ENCODE results near the gene TROAP.
A peak's percentile ranks its signal among the peaks of the same experiment; 100 is the strongest.

The TROAP gene

DNA sequence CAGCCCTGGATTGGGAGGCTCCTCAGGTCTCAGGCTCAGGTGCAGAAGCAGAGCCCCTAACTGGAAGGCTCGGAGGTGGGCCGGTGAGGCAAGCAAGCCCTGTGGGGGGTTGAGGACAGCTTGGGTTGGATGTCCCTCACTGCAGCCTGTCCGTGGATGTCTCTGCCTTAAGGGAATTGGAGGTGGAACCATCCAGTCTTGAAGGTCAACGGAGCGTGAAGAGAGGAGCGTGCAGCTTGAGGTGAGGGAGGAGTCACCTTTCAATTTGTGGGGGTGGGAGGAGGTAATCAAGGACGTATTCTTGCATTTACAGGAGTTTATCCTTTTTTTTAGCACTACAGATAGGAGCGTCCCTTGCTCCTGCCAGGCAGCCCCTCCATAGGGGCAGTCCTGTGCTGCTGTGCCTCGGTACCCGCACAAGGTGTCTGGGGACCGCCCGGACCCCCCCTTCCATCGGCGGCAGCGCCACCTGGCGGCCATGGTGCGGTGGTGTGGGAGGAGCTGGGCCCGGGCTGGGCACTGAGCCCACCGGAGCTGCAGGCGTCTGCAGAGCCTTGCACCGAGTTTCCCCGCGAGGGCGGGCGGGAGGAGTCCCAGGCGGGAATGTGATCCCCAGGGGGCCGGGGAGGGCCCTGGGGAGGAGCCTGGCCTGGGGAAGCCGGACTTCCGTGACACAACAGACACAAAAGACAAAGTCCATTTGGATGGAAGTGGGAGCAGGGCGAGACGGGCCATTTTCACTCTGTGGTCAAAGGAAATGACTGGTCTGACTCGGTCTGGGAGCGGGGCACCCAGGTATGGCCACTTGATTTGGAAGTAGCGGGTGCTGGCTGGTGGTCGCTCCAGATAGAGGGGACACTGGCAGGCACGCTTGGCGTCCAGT is 24.5 kb downstream of the TROAP start:
- Histone ChIP-seq H3K9me3 (ENCODE audit: control insufficient read depth, insufficient read depth, low read length) (no peaks in the 10 kb centered on the region), H4K20me1 (ENCODE audit: control insufficient read depth, insufficient read depth, low read depth, low read length) (0 out of 2 replicates have a peak, but pooled peaks cover 2% of the 10 kb centered on the region), H3K79me2 (ENCODE audit: control insufficient read depth, low read length) (no peaks in the 10 kb centered on the region), H3K9me2 (replicated peaks; ENCODE audit: control insufficient read depth, low read length) (no peaks in the 10 kb centered on the region), H3K27ac (ENCODE audit: low read depth, low read length) (no peak overlapping the region), H3K4me1 (ENCODE audit: control insufficient read depth, low read length) (peaks cover 51% of the 10 kb centered on the region), H3K36me3 (ENCODE audit: control insufficient read depth, low read length) (no peaks in the 10 kb centered on the region), H3K4me2 (ENCODE audit: low read length) (peak overlapping the region; percentile 62), H3K27me3 (ENCODE audit: control insufficient read depth, low read length) (peaks cover 56% of the 10 kb centered on the region), H3K4me3 (ENCODE audit: low read length) (peak overlapping the region; percentile 52), H3F3A (ENCODE audit: control insufficient read depth, insufficient read depth) (peaks cover 7% of the 10 kb centered on the region; the same call in 1 of the 2 replicates)
- TF ChIP-seq, protein P1, sequence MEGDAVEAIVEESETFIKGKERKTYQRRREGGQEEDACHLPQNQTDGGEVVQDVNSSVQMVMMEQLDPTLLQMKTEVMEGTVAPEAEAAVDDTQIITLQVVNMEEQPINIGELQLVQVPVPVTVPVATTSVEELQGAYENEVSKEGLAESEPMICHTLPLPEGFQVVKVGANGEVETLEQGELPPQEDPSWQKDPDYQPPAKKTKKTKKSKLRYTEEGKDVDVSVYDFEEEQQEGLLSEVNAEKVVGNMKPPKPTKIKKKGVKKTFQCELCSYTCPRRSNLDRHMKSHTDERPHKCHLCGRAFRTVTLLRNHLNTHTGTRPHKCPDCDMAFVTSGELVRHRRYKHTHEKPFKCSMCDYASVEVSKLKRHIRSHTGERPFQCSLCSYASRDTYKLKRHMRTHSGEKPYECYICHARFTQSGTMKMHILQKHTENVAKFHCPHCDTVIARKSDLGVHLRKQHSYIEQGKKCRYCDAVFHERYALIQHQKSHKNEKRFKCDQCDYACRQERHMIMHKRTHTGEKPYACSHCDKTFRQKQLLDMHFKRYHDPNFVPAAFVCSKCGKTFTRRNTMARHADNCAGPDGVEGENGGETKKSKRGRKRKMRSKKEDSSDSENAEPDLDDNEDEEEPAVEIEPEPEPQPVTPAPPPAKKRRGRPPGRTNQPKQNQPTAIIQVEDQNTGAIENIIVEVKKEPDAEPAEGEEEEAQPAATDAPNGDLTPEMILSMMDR (IDR thresholded peaks at IDR 0.05; ENCODE audit: low read depth, low read length, poor library complexity, severe bottlenecking): peak; percentile 98
- no peak for TF ChIP-seq EZH2phosphoT487 (IDR thresholded peaks at IDR 0.05; ENCODE audit: borderline replicate concordance, low read length)

GRCh38 chr12:49348781-49349180 is 25.7 kb downstream of the TROAP start:
- Histone ChIP-seq H3K27ac (ENCODE audit: low read depth, low read length) (no peak overlapping the region), H3K27me3 (ENCODE audit: control insufficient read depth, low read length) (peaks cover 50% of the 10 kb centered on the region), H3K4me3 (ENCODE audit: low read length) (no peak overlapping the region), H4K20me1 (ENCODE audit: control insufficient read depth, insufficient read depth, low read depth, low read length) (0 out of 2 replicates have a peak, but pooled peaks cover 2% of the 10 kb centered on the region), H3K4me1 (ENCODE audit: control insufficient read depth, low read length) (peaks cover 38% of the 10 kb centered on the region), H3K9me2 (replicated peaks; ENCODE audit: control insufficient read depth, low read length) (no peaks in the 10 kb centered on the region), H3K4me2 (ENCODE audit: low read length) (no peak overlapping the region), H3F3A (ENCODE audit: control insufficient read depth, insufficient read depth) (peaks cover 7% of the 10 kb centered on the region; the same call in 1 of the 2 replicates), H3K36me3 (ENCODE audit: control insufficient read depth, low read length) (no peaks in the 10 kb centered on the region), H3K79me2 (ENCODE audit: control insufficient read depth, low read length) (no peaks in the 10 kb centered on the region), H3K9me3 (ENCODE audit: control insufficient read depth, insufficient read depth, low read length) (no peaks in the 10 kb centered on the region)
- TF ChIP-seq EZH2phosphoT487 (IDR thresholded peaks at IDR 0.05; ENCODE audit: borderline replicate concordance, low read length): no peak
- TF ChIP-seq, protein P1 (IDR thresholded peaks at IDR 0.05; ENCODE audit: low read depth, low read length, poor library complexity, severe bottlenecking): no peak

DNA sequence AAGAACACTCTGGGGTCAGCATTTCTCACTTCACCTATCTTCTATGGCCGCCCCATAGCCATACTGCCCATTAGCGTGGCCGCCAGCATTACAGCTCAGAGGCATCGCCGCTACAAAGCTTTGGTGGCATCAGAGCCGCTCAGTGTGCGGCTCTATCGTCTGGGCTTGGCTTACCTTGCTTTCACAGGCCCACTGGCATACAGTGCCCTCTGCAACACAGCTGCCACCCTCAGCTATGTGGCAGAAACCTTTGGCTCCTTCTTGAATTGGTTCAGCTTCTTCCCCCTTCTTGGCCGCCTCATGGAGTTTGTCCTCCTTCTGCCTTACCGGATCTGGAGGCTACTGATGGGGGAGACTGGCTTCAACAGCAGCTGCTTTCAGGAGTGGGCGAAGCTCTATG is 26.2 kb downstream of the TROAP start:
- Histone ChIP-seq H3K9me2 (replicated peaks; ENCODE audit: control insufficient read depth, low read length) (no peaks in the 10 kb centered on the region), H3K4me2 (ENCODE audit: low read length) (no peak overlapping the region), H4K20me1 (ENCODE audit: control insufficient read depth, insufficient read depth, low read depth, low read length) (0 out of 2 replicates have a peak, but pooled peaks cover 2% of the 10 kb centered on the region), H3K79me2 (ENCODE audit: control insufficient read depth, low read length) (no peaks in the 10 kb centered on the region), H3K27me3 (ENCODE audit: control insufficient read depth, low read length) (peaks cover 48% of the 10 kb centered on the region), H3K9me3 (ENCODE audit: control insufficient read depth, insufficient read depth, low read length) (no peaks in the 10 kb centered on the region), H3K4me3 (ENCODE audit: low read length) (no peak overlapping the region), H3F3A (ENCODE audit: control insufficient read depth, insufficient read depth) (peaks cover 3% of the 10 kb centered on the region; the same call in 1 of the 2 replicates), H3K27ac (ENCODE audit: low read depth, low read length) (no peak overlapping the region), H3K36me3 (ENCODE audit: control insufficient read depth, low read length) (no peaks in the 10 kb centered on the region), H3K4me1 (ENCODE audit: control insufficient read depth, low read length) (peaks cover 34% of the 10 kb centered on the region)
- TF ChIP-seq, protein P1 (IDR thresholded peaks at IDR 0.05; ENCODE audit: low read depth, low read length, poor library complexity, severe bottlenecking): no peak
- TF ChIP-seq EZH2phosphoT487 (IDR thresholded peaks at IDR 0.05; ENCODE audit: borderline replicate concordance, low read length): no peak

All from DOHH2 (cell line).